Gastrocnemius medialis (tissue), 4 donors: ENCODE data around the gene TMEM165.

Experiments used
- CTCF ChIP-seq, 5 experiments: fragments of 450-650 bp in 3 of 5; fragments of 200-600 bp in 2 of 5; sonication (generic) in 2 of 5; IDR thresholded peaks in 4 of 5; conservative IDR thresholded peaks in 1 of 5; 1 replicate in 4 of 5; 2 replicates in 1 of 5; pipeline ENCODE4 v1.5.1; 2016 to 2019; ENCODE audit warnings: antibody characterized with exemption in 5 of 5, mild to moderate bottlenecking in 3 of 5, moderate library complexity in 3 of 5
- POLR2A ChIP-seq, 2 donors: fragments of 450-650 bp; IDR thresholded peaks; one replicate each; pipeline ENCODE4 v1.6.1; 2017; ENCODE audit warnings: antibody characterized with exemption in 2 of 2, mild to moderate bottlenecking in 2 of 2, moderate library complexity in 2 of 2

GRCh38 chr4:55405073-55405472, 9.3 kb downstream of the TMEM165 start:
- TF ChIP-seq CTCF (IDR thresholded peaks at IDR 0.05 in 4 of 5, conservative IDR thresholded peaks at IDR 0.05 in 1 of 5), result no peak
- no peak for TF ChIP-seq POLR2A (IDR thresholded peaks at IDR 0.05)
